ENCODE results near the gene TIGD4.

TIGD4 gene

DNA sequence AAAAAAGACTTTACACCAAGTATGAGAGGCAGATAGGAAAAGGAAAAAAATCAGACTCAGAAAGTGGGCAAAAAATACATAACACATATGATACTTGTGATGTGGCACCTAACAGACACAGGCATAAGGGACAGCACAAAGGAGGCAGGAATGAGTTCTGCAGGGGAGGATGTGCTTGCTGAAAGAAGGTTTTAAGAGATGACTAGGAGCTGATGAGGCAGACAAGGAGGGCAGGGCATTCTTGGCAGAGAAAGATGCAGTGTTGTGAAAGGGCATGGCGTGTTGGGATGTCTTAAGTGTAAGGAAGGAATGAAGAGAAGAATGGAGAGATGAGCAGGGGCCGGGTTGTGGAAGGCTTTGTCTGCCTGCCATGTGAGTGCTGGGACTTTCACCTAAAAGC is 50.1 kb downstream of the TIGD4 start:
- TF ChIP-seq, protein P1, sequence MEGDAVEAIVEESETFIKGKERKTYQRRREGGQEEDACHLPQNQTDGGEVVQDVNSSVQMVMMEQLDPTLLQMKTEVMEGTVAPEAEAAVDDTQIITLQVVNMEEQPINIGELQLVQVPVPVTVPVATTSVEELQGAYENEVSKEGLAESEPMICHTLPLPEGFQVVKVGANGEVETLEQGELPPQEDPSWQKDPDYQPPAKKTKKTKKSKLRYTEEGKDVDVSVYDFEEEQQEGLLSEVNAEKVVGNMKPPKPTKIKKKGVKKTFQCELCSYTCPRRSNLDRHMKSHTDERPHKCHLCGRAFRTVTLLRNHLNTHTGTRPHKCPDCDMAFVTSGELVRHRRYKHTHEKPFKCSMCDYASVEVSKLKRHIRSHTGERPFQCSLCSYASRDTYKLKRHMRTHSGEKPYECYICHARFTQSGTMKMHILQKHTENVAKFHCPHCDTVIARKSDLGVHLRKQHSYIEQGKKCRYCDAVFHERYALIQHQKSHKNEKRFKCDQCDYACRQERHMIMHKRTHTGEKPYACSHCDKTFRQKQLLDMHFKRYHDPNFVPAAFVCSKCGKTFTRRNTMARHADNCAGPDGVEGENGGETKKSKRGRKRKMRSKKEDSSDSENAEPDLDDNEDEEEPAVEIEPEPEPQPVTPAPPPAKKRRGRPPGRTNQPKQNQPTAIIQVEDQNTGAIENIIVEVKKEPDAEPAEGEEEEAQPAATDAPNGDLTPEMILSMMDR (IDR thresholded peaks at IDR 0.05; ENCODE audit: low read depth, low read length) = no peak
- H3K27ac ChIP-seq = no peak overlapping the region
- no peak for DNase-seq
- no peaks in the 10 kb centered on the region for H3K27me3 ChIP-seq (ENCODE audit: insufficient read depth, low read depth, severe bottlenecking)
- no peaks in the 10 kb centered on the region for H3K36me3 ChIP-seq
- H3K9me3 ChIP-seq (ENCODE audit: severe bottlenecking) = peaks cover 3% of the 10 kb centered on the region
- H3K4me3 ChIP-seq (ENCODE audit: low read depth, low read length) = no peak overlapping the region

DNA sequence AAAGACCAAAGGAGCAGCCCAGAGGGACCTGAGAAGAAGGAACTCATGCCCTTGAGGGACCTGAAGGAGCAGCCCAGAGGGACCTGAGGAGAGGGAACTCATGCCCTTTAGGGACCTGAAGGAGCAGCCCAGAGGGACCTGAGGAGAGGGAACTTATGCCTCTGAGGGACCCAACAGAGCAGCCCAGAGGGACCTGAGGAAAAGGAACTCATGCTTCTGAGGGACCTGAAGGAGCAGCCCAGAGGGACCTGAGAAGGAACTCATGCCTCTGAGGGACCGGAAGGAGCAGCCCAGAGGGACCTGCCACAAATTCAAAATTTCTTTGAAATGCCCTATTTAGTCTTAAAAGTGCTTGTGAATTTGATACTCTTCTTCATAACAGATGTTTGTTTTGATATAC is 51.2 kb downstream of the TIGD4 start:
- no peak overlapping the region for H3K27ac ChIP-seq

DNA sequence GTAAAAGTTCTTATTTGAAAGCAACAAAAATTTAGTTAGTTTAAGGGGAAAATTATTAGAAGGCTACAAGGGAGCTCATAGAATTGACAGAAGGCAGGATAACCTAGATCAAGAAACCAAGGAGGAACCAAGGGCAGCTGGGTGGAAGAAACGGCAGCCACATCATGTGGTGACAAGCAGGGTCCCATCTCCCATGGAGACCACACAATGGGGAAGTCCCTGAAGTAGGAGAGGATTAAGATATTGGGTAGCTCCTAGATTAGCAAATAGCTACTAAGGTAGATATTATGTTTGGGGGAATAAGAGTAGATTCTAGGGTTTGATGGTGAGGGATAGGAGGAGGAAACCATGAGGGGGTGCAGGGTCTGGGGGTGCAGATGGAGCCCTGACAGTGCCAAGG is 51.7 kb downstream of the TIGD4 start:
- Histone ChIP-seq H3K27ac (no peak overlapping the region), H3K27me3 (ENCODE audit: insufficient read depth, low read depth, severe bottlenecking) (no peaks in the 10 kb centered on the region), H3K9me3 (ENCODE audit: severe bottlenecking) (peaks cover 3% of the 10 kb centered on the region), H3K36me3 (no peaks in the 10 kb centered on the region), H3K4me3 (ENCODE audit: low read depth, low read length) (no peak overlapping the region)
- DNase-seq = no peak
- TF ChIP-seq, protein P1 (IDR thresholded peaks at IDR 0.05; ENCODE audit: low read depth, low read length) = no peak

More for the DNA sequence above, 51.2 kb downstream of the TIGD4 start:
- H3K4me3 ChIP-seq (ENCODE audit: low read depth, low read length) = no peak overlapping the region
- TF ChIP-seq, protein P1 (IDR thresholded peaks at IDR 0.05; ENCODE audit: low read depth, low read length) = no peak
- DNase-seq = no peak
- H3K27me3 ChIP-seq (ENCODE audit: insufficient read depth, low read depth, severe bottlenecking) = no peaks in the 10 kb centered on the region
- peaks cover 3% of the 10 kb centered on the region for H3K9me3 ChIP-seq (ENCODE audit: severe bottlenecking)
- H3K36me3 ChIP-seq = no peaks in the 10 kb centered on the region

DNA sequence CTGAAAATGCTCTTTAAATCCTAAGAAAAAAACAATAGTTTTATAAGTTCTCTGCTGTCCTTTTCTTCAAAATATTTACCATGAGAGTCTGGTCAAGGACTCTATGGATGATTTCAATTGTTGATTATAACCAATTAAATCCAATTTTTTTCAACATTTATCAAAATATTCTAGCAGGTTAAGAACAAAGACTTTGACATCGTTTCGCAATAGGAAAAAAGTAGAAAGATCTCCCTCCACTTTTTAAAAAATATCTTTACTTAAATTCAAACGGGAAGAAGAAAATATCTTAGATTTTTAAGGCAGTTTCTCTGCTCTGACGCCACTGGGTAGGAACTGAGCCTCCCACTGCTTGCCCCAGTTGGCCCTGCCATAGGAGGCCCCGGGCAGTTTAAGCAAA is 55.0 kb downstream of the TIGD4 start:
- Histone ChIP-seq H3K27me3 (ENCODE audit: insufficient read depth, low read depth, severe bottlenecking) (no peaks in the 10 kb centered on the region), H3K36me3 (no peaks in the 10 kb centered on the region), H3K27ac (no peak overlapping the region), H3K9me3 (ENCODE audit: severe bottlenecking) (peaks cover 3% of the 10 kb centered on the region), H3K4me3 (ENCODE audit: low read depth, low read length) (no peak overlapping the region)
- TF ChIP-seq, protein P1 (IDR thresholded peaks at IDR 0.05; ENCODE audit: low read depth, low read length) = no peak
- no peak for DNase-seq

DNA sequence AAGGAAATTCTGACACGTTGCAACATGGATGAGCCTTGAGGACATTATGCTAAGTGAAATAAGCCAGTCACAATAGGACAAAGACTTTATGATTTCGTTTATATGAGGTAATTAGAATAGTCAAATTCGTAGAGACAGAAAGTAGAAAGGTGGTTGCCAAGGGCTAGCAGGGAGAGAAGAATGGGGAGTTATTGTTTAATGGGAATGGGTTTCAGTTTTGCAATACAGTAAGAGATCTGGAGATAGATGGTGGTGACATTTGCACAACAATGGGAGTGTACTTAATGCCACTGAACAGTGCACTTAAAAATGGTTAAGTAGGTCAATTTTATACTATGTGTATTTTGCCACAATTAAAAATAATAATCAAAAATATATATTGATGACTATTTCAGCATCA is 56.3 kb downstream of the TIGD4 start:
- Histone ChIP-seq H3K27ac (no peak overlapping the region), H3K36me3 (no peaks in the 10 kb centered on the region), H3K9me3 (ENCODE audit: severe bottlenecking) (peaks cover 3% of the 10 kb centered on the region), H3K27me3 (ENCODE audit: insufficient read depth, low read depth, severe bottlenecking) (no peaks in the 10 kb centered on the region), H3K4me3 (ENCODE audit: low read depth, low read length) (no peak overlapping the region)
- TF ChIP-seq, protein P1 (IDR thresholded peaks at IDR 0.05; ENCODE audit: low read depth, low read length) = no peak
- no peak for DNase-seq

DNA sequence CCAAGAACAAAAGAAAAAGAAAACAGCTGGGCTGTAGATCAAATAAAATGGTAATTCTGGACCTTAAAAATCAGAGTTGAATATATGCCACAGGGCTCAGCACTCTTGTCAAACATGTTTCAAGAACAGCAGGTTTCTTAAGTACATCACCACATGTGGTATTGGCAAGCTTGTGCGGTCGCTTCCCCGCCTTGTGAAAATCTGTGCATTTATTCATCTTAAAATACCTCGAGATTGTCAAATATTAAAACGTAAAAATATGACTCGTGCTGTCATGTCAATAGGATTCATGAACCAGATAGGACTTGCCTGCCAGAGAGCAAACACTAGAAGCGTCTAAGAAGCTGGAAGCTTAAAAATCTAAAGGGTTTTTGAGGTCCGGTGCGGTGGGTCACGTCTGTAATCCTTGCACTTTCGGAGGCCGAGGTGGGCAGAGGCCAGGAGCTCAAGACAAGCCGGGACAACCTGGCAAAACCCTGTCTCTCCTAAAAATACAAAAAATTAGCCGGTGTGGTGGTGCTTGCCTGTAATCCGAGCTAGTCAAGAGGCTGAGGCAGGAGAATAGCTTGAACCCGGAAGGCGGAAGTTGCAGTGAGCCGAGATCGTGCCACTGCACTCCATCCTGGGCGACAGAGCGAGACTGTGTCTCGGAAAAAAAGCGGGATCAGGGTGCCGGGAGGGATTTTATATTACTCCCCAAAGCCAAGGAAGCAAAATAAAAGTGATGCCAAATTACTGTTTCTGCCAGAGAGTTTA is 59.6 kb downstream of the TIGD4 start:
- Histone ChIP-seq H3K9me3 (ENCODE audit: severe bottlenecking) (peaks cover 6% of the 10 kb centered on the region), H3K4me3 (ENCODE audit: low read depth, low read length) (no peak overlapping the region), H3K27ac (no peak overlapping the region), H3K36me3 (no peaks in the 10 kb centered on the region), H3K27me3 (ENCODE audit: insufficient read depth, low read depth, severe bottlenecking) (no peaks in the 10 kb centered on the region)
- TF ChIP-seq, protein P1 (IDR thresholded peaks at IDR 0.05; ENCODE audit: low read depth, low read length) = no peak
- no peak for DNase-seq
